ENCODE measurements around the gene AP1G2.
"Not testable (repeated sequence)": the region's sequence is repeated elsewhere in the genome, so short reads cannot be mapped to it uniquely, and the experiment has no call there.

The AP1G2 gene

DNA sequence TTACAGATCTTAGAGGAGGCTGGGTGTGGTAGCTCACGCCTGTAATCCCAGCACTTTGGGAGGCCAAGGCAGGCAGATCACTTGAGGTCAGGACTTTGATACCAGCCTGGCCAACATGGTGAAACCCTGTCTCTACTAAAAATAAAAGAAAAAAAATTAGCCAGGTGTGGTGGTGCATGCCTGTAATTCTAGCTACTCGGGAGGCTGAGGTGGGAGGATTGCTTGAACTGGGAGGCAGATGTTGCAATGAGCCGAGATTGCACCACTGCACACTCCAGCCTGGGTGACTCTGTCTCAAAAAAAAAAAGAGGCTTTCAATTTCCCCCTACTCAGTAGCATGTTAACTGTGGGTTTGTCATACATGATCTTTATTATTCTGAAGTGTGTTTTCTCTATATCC is 26.6 kb upstream of the AP1G2 start:
- DNase-seq (ENCODE audit: low spot score): not testable (repeated sequence)

DNA sequence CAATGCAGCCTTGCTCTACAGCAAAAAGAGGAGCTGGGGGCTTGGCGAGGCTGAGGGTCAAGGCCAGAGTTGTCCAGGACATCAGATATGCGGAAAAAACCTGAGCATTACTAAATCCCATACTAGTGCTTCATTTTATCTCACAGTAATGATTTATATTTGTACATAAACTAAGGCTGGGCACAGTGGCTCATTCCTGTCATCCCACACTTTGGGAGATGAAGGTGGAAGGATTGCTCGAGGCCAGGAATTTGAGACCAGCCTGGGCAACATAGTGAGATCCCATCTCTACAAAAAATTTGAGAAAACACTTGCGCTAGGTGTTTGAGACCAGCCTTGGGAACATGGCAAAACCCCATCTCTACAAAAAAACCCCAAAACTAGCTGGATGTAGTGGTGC is 22.6 kb upstream of the AP1G2 start:
- DNase-seq (ENCODE audit: low spot score): no peak

DNA sequence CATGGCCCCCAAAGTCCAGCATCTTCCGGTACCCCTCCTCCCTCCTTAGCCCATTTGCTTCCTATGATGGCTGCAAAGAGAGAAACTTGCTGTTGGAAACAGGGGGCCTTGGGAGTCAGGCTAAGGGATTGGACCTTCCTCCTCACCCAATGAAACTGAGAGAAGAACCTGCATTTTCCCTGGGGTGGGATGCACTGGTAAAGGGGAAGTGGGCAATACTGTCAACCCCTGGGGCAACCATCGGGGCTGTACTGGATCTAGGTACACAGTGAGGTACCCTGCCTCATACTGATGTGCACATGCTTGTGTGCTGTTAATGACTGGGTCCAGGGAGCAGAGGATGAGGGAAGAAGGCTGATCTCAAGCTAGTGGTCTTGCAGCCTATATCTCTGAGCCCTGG is 22.0 kb upstream of the AP1G2 start:
- DNase-seq (ENCODE audit: low spot score): no peak

DNA sequence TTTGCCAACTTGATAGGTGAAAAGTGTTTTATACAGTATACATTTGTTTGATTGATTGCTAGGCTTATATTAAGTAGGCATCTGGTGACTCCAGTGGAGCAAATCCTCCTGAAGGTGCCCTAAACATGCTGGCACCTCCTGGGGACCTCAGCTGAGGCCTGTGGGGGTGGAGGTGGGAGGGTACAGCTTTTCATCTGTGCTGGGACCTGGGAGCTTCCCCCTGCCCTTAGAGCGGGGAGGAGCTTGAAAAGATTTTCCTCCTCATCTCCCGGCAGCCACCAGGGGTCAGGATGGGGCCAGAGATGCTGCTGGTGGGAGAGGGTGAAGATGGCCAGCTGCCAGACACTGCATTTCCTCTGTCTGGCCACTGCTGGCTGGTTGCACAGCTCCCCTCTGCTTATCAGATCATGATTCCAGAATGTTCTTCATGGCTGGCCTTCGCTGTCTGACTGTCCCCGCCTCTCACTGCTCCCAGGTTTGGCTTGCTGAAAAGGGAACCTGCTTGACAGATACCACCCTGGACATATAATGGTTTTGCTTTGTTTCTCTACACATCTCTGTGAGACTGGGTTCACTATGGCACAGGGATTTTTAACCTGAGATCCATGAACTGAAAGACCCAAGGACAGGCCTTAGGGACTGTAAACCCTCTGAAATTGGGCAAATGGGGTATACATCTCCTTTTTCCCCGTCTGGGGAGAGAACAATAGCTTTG is 21.4 kb upstream of the AP1G2 start:
- DNase-seq (ENCODE audit: low spot score): peak; percentile 93

DNA sequence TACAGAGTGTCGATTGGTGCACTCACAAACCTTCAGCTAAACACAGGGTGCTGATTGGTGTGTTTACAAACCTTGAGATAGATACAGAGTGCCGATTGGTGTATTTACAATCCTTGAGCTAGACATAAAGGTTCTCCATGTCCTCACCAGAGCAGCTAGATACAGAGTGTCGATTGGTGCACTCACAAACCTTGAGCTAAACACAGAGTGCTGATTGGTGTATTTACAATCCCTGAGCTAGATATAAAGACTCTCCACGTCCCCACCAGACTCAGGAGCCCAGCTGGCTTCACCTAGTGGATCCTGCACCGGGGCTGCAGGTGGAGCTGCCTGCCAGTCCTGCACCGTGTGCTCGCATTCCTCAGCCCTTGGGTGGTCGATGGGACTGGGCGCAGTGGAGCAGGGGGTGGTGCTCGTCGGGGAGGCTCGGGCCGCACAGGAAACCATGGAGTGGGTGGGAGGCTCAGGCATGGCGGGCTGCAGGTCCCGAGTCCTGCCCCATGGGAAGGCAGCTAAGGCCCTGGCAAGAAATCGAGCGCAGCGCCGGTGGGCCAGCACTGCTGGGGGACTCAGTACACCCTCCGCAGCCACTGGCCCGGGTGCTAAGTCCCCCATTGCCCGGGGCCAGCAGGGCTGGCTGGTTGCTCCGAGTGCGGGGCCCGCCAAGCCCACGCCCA is 17.1 kb upstream of the AP1G2 start:
- not testable (repeated sequence) for DNase-seq (ENCODE audit: low spot score)

DNA sequence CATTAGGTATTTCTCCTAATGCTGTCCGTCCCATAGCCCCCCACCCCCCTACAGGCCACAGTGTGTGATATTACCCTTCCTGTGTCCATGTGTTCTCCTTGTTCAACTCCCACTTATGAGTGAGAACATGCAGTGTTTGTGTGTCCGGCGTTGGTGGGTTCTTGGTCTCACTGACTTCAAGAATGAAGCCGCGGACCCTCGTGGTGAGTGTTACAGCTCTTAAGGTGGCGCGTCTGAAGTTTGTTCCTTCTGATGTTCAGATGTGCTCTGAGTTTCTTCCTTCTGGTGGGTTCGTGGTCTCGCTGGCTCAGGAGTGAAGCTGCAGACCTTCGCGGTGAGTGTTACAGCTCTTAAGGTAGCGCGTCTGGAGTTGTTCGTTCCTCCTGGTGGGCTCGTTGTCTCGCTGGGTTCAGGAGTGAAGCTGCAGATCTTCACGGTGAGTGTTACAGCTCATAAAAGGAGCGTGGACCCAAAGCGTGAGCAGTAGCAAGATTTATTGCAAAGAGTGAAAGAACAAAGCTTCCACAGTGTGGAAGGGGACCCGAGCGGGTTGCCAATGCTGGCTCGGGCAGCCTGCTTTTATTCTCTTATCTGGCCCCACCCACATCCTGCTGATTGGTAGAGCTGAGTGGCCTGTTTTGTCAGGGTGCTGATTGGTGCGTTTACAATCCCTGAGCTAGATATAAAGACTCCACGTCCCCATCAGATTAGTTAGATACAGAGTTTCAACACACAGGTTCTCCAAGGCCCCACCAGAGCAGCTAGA is 16.4 kb upstream of the AP1G2 start:
- DNase-seq (ENCODE audit: low spot score): not testable (repeated sequence)

DNA sequence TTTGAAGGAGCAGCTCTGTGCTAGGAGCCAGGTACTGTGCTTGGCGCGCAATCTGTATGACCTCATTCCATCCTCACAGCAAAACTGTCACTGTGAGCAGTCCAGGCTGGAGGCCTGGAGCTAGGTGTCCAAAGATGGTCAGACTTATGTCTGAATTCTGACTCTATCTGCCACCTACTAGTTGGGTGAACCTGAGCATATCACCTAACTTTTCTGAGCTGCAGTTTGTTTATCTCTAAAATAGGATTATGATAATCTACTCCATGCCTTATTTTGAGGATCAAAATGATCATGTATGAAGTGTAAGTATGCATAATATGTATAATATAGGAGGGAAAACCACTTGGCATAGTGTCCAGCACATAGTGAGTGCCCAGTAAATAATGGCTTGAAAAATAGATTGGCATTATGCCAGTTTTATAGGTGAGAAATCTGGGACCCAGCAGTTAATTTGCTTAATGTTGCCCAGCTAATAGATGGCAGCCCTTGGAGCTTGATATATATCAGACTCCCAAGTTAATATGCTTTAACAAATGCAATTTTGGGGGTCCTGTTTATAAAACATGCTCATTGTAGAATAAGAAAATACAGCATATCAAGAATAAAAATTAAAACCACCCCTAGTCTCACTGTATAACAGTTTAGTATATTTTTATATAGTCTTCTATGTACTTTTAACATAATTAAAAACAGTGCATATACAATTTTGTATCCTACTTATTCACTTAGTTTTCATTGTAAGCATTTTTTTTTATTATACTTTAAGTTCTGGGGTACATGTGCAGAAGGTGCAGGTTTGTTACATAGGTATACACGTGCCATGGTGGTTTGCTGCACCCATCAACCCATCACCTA is 15.5 kb upstream of the AP1G2 start:
- no peak for DNase-seq (ENCODE audit: low spot score)

DNA sequence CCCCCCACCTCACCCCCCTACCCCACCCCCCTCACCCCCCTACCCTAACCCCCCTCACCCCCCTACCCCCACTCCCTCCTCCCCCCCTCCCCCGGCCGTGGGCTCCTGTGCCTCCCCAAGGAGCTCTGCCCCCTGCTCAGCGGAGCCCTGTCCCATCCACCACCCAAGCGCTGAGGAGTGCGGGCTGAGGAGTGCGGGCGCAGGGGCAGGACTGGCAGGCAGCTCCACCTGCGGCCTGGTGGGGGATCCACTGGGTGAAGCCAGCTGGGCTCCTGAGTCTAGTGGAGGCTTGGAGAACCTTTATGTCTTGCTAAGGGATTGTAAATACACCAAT is 13.3 kb upstream of the AP1G2 start:
- DNase-seq (ENCODE audit: low spot score): no peak

DNA sequence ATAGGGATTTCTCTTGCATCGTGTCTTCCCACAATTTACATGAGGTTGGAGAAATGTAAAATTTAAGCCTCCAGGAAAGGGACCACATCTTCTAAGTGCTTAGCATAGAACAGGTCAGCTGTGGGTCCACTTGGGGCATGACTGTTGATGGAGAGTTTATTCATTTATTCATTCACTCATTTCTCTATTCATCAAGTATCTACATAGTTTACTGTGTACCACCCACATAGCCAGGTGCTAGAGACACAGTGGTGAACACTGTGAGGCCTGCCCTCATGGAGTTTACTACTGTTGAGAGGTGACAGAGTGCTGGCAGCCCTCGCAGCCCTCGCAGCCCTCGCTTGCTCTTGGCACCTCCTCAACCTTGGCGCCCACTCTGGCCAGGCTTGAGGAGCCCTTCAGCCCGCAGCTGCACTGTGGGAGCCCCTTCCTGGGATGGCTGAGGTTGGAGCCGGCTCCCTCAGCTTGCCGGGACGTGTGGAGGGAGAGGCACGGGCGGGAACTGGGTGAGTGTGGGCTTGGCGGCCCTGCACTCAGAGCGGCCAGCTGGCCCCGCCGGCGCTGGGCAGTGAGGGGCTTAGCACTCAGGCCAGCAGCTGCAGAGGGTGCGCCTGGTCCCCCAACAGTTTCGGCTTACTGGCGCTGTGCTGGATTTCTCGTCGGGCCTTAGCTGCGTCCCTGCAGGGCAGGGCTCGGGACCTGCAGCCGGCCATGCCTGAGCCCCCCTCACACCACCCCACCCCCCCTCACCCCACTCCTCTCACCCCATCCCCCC is 12.7 kb upstream of the AP1G2 start:
- no peak for DNase-seq (ENCODE audit: low spot score)

DNA sequence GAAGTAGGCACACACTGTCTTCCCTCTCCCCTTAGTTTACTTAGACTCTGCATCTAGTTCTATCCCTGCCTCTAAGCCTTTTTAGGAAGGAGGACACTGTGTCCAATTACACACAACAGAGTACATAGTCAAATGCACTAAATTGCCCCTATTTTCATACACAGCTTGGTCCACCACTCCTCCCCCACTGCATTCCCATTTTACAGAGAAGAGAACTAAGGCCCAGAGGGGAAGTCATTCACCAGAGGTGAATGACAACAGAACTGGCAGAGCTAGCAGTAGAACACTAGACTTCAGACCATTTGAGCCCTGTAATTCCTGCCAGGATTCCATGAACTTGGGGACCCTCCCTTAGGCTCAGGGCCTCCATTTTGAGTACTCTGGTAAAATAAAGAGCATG is 12.1 kb upstream of the AP1G2 start:
- DNase-seq (ENCODE audit: low spot score): no peak

DNA sequence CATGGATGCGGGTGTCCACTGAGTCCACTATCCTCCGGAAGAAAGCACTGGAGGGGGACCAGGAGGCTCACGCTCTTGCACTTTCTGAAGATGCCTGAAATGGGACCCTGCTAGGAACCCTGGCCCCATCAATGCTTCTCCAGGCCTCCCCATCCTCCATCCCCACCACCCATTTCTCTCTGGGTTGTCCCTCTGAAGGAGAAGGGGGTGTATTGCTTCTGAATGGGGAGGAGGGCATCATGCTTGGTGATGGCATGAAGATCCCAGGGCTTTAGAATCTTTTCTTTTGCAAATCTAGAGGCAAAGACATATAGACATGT is 11.7 kb upstream of the AP1G2 start:
- no peak for DNase-seq (ENCODE audit: low spot score)

DNA sequence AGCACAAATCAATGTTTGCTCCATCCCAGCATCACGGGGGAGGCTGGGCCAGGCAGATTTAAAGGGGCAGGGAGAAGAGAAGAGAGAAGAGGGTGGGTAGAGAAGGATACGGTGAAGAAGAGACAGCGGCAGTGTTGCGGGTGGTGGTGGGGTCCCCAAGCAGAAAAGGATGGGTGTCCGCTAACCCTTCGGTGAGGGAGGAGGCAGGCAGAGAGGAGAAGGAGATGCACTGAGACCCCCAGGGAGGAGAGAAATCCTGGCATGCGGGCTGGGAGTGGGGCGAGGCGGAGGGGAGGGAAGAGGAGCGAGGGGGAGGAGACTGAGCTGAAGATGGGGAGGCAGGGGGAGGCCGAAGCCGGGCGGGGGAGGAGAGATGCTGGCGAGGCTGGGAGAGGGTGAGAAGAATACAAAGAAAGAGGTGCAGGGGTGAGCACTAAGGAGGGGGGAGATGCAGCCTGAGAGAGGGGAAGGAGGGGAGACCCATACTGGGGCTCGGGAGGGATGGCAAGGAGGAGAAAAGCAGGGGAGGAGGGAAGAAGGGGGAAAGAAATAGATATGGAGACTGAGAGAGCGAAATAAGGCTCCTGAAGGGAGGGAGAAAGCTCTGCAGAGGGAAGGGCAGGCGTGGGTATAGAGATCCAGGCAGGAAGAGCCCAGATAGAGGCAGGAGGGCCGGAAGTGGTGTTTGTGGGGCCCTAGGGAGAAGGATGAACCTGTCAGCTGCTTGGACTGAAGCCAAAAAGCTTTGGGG is 11.1 kb upstream of the AP1G2 start, which contains the start of gene JPH4:
Gene JPH4, minus strand, starts transcription at position 231 of the 751 bp plus-strand sequence. CDS start 1,337 bp downstream, outside the sequence.
- DNase-seq (ENCODE audit: low spot score): peak; percentile 71

DNA sequence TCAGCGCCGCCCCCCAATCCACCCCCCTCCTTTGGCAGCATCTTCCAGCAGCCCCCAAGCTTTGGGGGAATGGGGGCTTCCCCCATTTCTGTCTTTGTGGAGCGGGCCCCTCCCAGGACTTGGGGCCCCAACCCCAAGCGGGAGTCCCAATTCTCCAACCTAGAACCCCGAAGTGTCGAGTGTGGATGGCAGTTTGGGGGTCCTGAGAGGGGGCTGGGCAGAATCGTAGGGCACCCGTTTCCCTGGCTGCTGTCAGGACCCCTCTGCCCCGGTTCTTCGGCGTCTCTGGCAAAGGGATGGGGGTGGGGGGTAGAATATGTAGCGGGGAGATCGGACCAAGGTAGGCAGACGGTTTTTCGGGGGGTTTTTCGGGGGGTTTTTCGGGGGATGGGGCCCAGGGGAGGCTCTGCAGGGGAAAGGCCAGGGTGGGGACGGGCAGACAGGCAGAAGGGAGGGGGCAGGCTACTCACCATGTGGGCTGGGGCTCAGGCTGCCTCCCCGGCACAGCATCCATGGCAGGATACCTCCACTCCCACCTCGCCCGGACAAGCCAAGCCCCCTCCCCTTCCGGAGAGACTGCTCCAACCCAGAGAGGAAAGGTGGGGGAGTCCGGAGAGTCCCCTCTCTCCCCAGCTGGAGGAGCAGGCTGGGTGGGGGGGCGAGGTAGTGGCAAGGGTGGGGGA is 10.3 kb upstream of the AP1G2 start:
- DNase-seq (ENCODE audit: low spot score): peak; percentile 66

DNA sequence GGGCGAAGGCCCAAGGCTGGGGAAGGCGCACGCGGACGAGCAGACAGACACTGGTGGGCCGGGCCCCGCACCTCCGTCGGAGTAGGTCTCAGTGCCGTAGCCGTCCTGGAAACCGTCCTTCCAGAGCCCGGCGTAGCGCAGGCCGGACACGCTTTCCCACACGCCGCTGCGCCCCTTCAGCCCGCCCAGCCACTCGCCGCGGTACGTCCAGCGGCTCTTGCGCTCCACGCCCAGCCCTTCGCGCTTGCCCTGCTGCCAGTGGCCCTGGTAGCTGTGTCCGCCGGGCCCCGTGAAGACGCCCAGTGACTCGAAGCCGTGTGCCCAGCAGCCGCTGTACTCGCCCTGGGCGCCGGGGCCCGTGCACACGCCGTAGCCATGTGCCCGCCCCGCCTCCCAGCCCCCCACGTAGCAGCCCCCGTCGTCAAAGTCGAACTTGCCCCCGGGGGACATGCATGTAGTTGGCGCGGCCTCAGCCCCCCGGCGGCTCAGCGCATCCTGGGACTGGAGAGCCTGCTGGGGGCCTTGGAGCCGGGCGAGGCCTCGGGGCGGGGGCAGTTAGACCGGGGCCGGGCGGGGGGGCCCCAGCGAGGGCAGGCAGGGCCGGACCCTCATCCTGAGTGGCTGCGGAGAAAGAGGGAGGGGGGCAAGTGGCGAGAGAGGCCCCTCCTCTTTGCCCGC is 9.6 kb upstream of the AP1G2 start:
- DNase-seq (ENCODE audit: low spot score): peak; percentile 44

DNA sequence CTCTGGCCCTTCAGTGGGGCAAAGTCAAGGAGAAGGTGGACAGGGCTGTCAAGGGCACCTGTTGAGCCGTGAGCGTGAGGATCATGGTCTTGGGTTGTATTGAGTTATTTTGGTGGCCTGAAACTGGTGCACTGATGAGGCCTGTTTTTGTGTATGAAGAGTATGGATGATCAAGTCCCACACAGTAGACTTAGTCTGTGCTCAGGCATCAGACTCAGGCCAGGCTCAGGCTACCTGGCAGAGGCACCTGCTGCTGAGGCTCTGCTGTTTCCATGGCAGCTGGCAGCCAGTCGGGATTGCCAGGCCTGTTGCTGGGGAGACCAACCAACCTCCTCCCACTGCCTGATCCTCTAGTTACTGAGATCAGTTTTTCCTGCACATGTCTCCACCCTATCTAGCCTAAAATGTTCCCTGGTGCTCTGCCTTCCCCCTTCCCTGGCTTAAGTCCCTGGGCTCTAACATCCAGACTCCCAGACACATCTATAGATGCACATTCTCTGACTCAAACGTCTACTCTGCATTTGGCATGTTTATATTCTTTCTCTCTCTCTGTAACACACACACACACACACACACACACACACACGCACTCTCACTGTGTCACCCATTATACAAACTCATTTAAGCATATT is 5.9 kb upstream of the AP1G2 start:
- no peak for DNase-seq (ENCODE audit: low spot score)

DNA sequence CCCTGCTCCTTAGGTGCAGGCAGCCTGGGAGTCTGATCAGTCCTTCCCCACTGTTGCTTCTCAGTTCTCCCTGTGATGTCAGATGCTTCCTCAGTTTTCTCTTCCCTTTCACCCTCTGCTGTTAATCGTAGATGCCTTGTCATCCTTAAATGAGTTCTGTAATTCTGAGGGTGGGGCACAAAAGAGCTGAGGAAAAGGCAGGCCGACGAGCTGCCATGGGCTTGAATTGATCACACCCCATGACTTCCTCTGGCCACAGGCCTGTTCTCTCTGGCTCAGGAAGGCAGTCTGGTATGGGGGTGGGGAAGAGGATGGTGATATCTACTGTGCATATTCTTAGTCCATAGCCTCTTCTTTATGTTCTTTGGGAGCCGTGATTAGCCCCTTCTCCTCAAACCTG is 5.2 kb upstream of the AP1G2 start:
- no peak for DNase-seq (ENCODE audit: low spot score)

DNA sequence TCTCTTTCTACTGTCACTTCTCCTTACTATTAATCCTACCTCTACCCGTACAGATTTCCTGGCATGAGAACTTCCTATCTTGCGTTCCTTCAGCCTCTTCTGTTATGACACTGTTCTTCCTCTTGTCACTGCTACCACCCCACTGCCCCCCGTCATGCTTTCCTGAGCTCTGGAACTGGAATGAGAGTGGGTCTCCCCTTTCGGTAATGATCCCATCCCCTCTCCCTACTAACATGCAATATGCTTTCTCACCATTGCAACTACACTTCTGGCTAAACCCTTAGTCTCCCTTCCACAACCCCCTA is 4.9 kb upstream of the AP1G2 start:
- no peak for DNase-seq (ENCODE audit: low spot score)

DNA sequence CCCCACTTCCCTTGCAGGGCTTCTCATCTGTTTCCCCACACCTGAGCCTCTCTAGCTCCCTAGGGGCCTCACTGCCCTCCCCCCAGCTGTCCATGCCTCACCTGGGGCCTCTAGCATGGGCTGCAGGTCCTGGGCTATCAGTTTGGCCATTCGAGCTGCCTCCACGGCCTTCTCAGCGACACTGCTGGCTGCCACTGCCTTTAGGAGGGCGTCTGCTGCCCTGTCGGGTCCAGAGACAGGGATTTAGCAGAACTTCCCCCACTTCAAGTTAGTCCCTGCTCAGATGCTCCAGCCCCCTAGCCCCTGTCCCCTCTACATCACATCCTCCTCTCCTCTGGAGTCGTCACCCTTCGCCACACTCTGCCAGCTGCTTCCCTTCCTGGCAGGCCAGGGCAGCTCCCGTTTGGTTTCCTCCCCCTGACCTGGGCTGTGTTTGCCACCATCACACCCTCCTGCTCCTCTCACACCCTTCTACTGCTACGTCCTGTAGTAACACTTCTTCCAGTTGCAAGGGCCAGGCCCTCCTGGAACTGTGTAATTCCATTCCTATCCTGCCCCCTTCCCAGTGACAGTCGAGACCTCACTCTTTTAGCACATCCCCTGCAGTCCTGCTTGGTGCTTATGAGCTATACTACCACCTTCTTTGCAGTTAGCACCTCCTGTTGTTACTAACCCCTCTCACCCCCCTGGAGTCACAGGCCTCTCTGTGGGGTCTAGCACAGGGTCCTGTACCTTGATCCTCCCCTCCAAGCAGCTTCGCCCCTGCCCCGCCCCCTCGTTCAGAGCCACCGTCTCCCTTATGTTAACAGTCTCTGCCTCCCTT is 4.3 kb upstream of the AP1G2 start:
- DNase-seq (ENCODE audit: low spot score): no peak
